ENCODE measurements around the gene CHM. TPM values are rescaled to one million over a fixed set of nuclear protein-coding genes. Genes with fewer than 3 reads are reported as not detected.

CHM gene
- total and polyA plus RNA-seq, 2 experiments from 2014 or later: 19.0 to 19.1 TPM

GRCh38 chrX:85994797-85995196 lies 52.6 kb downstream of the CHM start:
- Mint-ChIP-seq H3K4me3 (no peak overlapping the region), H3K36me3 (ENCODE audit: low read depth) (peaks cover 4% of the 10 kb centered on the region; the same call in 2 of the 3 replicates), H3K27me3 (ENCODE audit: insufficient read depth, low read depth, poor library complexity) (peaks cover 2% of the 10 kb centered on the region), H3K9me3 (no peaks in the 10 kb centered on the region), H3K4me1 (peaks cover 43% of the 10 kb centered on the region), H3K27ac (peak overlapping the region; percentile 30; the same call in 1 of the 2 replicates)
- H3K4me2 ChIP-seq: 0 out of 2 replicates have a peak overlapping the region, but pooled peaks have one; percentile 50
- TF ChIP-seq EZH2 (IDR thresholded peaks at IDR 0.05; ENCODE audit: low read depth, unreplicated experiment) (no peak), ETS1 (IDR thresholded peaks at IDR 0.05) (no peak), REST (IDR thresholded peaks at IDR 0.05; ENCODE audit: unreplicated experiment) (no peak), ZNF462 (CRISPR knock-in tag; IDR thresholded peaks at IDR 0.05) (no peak), ZNF114 (CRISPR knock-in tag; IDR thresholded peaks at IDR 0.05) (no peak), CREB1 (CRISPR knock-in tag; IDR thresholded peaks at IDR 0.05; ENCODE audit: low read depth) (no peak), NANOG (IDR thresholded peaks at IDR 0.05; ENCODE audit: borderline replicate concordance) (no peak), POLR2AphosphoS5 (IDR thresholded peaks at IDR 0.05; ENCODE audit: low read depth) (no peak), JUNB (IDR thresholded peaks at IDR 0.05; ENCODE audit: unreplicated experiment) (no peak)
- peak overlapping the region; percentile 72; the same call in 1 of the 2 replicates for H3K27ac ChIP-seq (ENCODE audit: low read depth)
- no peaks in the 10 kb centered on the region for H4K20me1 ChIP-seq (replicated peaks; ENCODE audit: insufficient read depth)
- H3K9me2 ChIP-seq (ENCODE audit: insufficient read depth): no peaks in the 10 kb centered on the region
- peaks cover 20% of the 10 kb centered on the region for H3K4me1 ChIP-seq (ENCODE audit: insufficient read depth)
- no peaks in the 10 kb centered on the region for H3K27me3 ChIP-seq (ENCODE audit: insufficient read depth)
- ATAC-seq (no peak), DNase-seq (ENCODE audit: low spot score) (no peak)
- H3K4me3 ChIP-seq: no peak overlapping the region
- no peaks in the 10 kb centered on the region for H3K36me3 ChIP-seq (ENCODE audit: insufficient read depth)
- H3K79me2 ChIP-seq (replicated peaks; ENCODE audit: insufficient read depth): peaks cover 49% of the 10 kb centered on the region
- no peaks in the 10 kb centered on the region for H3F3A ChIP-seq (replicated peaks; ENCODE audit: low read depth)
- H2AFZ ChIP-seq: no peak overlapping the region
